ENCODE results near the gene RNGTT.

DNA sequence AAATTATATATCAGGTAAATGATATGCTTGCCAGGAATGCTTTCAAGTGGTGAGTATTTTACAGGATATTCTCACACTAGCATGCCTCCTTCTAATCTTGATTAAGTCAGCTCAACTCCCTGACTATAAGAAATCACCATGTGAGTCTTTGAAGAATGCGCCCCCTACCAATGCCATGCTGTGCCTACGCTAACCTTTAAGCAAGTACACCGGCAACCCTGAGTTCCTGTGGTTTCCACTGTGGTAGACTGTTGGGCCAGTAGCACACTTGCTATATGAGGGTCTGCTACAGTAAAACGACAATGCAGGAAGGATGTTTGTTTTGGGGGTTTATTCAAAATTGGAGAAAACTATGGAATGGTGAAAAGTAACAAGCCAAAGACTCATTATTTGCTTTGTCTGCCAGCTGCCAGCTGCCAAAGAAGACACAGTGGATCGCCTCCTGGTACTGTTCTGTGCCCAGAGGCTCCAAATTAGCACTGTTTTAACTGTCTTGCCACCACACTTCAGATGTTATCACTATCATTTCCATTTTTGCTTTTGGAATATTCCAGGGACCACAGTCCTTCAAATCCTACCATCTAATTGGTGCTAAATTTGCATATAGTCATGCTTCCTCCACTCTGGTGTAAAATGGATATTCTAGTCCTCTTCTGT, 333.5 kb downstream of the RNGTT start:
- TF ChIP-seq, protein P1, sequence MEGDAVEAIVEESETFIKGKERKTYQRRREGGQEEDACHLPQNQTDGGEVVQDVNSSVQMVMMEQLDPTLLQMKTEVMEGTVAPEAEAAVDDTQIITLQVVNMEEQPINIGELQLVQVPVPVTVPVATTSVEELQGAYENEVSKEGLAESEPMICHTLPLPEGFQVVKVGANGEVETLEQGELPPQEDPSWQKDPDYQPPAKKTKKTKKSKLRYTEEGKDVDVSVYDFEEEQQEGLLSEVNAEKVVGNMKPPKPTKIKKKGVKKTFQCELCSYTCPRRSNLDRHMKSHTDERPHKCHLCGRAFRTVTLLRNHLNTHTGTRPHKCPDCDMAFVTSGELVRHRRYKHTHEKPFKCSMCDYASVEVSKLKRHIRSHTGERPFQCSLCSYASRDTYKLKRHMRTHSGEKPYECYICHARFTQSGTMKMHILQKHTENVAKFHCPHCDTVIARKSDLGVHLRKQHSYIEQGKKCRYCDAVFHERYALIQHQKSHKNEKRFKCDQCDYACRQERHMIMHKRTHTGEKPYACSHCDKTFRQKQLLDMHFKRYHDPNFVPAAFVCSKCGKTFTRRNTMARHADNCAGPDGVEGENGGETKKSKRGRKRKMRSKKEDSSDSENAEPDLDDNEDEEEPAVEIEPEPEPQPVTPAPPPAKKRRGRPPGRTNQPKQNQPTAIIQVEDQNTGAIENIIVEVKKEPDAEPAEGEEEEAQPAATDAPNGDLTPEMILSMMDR (conservative IDR thresholded peaks at IDR 0.05) = no peak
- TF ChIP-seq EZH2 (IDR thresholded peaks at IDR 0.05; ENCODE audit: low read depth) = no peak
